ENCODE results near the gene ABCD3.
"Not testable (repeated sequence)": the region's sequence is repeated elsewhere in the genome, so short reads cannot be mapped to it uniquely, and the experiment has no call there.

Gene ABCD3

GRCh38 chr1:94416901-94417727 lies 1.1 kb upstream of the ABCD3 start:
- no peak for DNase-seq

- no peak for DNase-seq
These were observed 536 bp upstream of the ABCD3 start for GRCh38 chr1:94417728-94417977.

GRCh38 chr1:94418664-94419655 lies 771 bp downstream of the ABCD3 start:
- no peak for DNase-seq

- DNase-seq: no peak
These were observed 4.1 kb downstream of the ABCD3 start for GRCh38 chr1:94422115-94422820.

GRCh38 chr1:94425821-94426484 lies 7.8 kb downstream of the ABCD3 start:
- DNase-seq: no peak

GRCh38 chr1:94426485-94426870 lies 8.3 kb downstream of the ABCD3 start:
- not testable (repeated sequence) for DNase-seq

- DNase-seq: no peak
These were observed 10.3 kb downstream of the ABCD3 start for GRCh38 chr1:94428441-94428840.

GRCh38 chr1:94428927-94429528 lies 10.8 kb downstream of the ABCD3 start:
- not testable (repeated sequence) for DNase-seq

- DNase-seq: not testable (repeated sequence)
These were observed 11.9 kb downstream of the ABCD3 start for GRCh38 chr1:94430066-94430465.

- no peak for DNase-seq
These were observed 15.7 kb downstream of the ABCD3 start for GRCh38 chr1:94433866-94434265.

- no peak for DNase-seq
These were observed 16.3 kb downstream of the ABCD3 start for GRCh38 chr1:94434365-94435045.

- no peak for DNase-seq
These were observed 20.6 kb downstream of the ABCD3 start for GRCh38 chr1:94438692-94439276.

- DNase-seq: no peak
These were observed 21.9 kb downstream of the ABCD3 start for GRCh38 chr1:94440088-94440487.

- not testable (repeated sequence) for DNase-seq
These were observed 24.9 kb downstream of the ABCD3 start for GRCh38 chr1:94443067-94443466.

GRCh38 chr1:94444819-94445218 lies 26.6 kb downstream of the ABCD3 start:
- DNase-seq: not testable (repeated sequence)

- not testable (repeated sequence) for DNase-seq
These were observed 27.5 kb downstream of the ABCD3 start for GRCh38 chr1:94445733-94446132.

GRCh38 chr1:94446177-94446576 lies 28.0 kb downstream of the ABCD3 start:
- not testable (repeated sequence) for DNase-seq

GRCh38 chr1:94448741-94449140 lies 30.6 kb downstream of the ABCD3 start:
- DNase-seq: not testable (repeated sequence)

GRCh38 chr1:94456736-94457135 lies 38.5 kb downstream of the ABCD3 start:
- DNase-seq: no peak

GRCh38 chr1:94462606-94463005 lies 44.4 kb downstream of the ABCD3 start:
- no peak for DNase-seq

- DNase-seq: peak; percentile 25
These were observed 45.0 kb downstream of the ABCD3 start for GRCh38 chr1:94463056-94463764.

Measured in GF-D8 (cell line).